Measurements from ENCODE around the gene AFM. TPM values are rescaled to one million over a fixed set of nuclear protein-coding genes. Genes with fewer than 3 reads are reported as not detected.

Gene AFM, protein sequence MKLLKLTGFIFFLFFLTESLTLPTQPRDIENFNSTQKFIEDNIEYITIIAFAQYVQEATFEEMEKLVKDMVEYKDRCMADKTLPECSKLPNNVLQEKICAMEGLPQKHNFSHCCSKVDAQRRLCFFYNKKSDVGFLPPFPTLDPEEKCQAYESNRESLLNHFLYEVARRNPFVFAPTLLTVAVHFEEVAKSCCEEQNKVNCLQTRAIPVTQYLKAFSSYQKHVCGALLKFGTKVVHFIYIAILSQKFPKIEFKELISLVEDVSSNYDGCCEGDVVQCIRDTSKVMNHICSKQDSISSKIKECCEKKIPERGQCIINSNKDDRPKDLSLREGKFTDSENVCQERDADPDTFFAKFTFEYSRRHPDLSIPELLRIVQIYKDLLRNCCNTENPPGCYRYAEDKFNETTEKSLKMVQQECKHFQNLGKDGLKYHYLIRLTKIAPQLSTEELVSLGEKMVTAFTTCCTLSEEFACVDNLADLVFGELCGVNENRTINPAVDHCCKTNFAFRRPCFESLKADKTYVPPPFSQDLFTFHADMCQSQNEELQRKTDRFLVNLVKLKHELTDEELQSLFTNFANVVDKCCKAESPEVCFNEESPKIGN
- total RNA-seq (not detected), polyA plus RNA-seq (not detected), total RNA-seq (0 reads per million in 6 experiments)

DNA sequence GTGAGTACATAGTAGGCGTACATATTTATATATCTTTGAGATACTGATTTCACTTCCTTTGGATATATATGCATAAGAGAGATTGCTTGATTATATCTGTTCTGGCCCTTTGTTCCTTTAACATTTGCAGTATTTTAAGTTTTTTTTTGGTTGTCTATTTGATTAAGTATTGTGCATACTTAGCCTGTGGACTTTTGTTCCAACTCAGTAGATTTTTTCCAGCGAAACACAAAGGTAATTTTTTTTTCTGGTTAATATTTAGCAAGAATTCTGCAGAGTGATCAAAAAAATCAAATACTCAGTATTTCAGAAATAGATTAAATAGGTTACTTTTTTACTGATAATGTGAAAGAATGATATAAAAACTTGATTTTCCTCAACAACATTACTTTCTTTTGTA lies at the start of gene AFM:
Gene AFM (plus strand): TSS at position 388 of the 400 bp plus-strand sequence. CDS start 31 bp downstream, outside the sequence.
- Mint-ChIP-seq H3K36me3 (no peaks in the 10 kb centered on the region), H3K4me1 (no peaks in the 10 kb centered on the region), H3K4me3 (no peak within 1 kb of the TSS), H3K27me3 (peaks cover 3 to 23% (median 9%) of the 10 kb centered on the region in 5 donors), H3K9me3 (peaks cover 0 to 2% (median 0%) of the 10 kb centered on the region in 9 donors), H3K27ac (no peak within 1 kb of the TSS)
- no peak for ATAC-seq
- POLR2A ChIA-PET: no interaction called here
- DNase-seq: no peak

DNA sequence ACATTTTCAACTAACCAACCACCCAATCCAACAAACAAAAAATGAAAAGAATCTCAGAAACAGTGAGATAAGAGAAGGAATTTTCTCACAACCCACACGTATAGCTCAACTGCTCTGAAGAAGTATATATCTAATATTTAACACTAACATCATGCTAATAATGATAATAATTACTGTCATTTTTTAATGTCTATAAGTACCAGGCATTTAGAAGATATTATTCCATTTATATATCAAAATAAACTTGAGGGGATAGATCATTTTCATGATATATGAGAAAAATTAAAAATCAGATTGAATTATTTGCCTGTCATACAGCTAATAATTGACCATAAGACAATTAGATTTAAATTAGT lies 49.8 kb upstream of the AFM start:
- H3K27ac Mint-ChIP-seq: no peak overlapping the region
- no peaks in the 10 kb centered on the region for H3K9me3 Mint-ChIP-seq
- peaks cover 0 to 11% (median 3%) of the 10 kb centered on the region in 5 donors for H3K27me3 Mint-ChIP-seq
- H3K4me1 Mint-ChIP-seq: no peaks in the 10 kb centered on the region
- no peaks in the 10 kb centered on the region for H3K36me3 Mint-ChIP-seq
- ATAC-seq: no peak
- POLR2A ChIA-PET: no interaction called here
- no peak for DNase-seq
- H3K4me3 Mint-ChIP-seq: no peak overlapping the region

DNA sequence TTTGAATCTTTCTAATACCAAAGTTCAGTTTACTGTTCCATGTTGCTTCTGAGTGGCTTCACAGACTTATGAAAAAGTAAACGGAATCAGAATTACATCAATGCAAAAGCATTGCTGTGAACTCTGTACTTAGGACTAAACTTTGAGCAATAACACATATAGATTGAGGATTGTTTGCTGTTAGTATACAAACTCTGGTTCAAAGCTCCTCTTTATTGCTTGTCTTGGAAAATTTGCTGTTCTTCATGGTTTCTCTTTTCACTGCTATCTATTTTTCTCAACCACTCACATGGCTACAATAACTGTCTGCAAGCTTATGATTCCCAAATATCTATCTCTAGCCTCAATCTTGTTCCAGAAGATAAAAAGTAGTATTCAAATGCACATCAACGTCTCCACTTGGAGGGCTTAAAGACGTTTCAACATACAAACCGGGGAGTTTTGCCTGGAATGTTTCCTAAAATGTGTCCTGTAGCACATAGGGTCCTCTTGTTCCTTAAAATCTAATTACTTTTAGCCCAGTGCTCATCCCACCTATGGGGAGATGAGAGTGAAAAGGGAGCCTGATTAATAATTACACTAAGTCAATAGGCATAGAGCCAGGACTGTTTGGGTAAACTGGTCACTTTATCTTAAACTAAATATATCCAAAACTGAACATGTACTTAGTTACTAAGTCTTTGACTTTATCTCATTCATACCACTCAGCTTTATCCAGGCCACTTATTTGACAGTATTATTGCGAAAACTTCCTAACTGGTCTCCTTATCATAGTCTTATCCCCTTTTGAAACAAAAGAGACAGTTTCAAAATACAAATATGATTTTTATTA lies 49.2 kb upstream of the AFM start:
- Mint-ChIP-seq H3K27me3 (peaks cover 0 to 9% (median 3%) of the 10 kb centered on the region in 5 donors), H3K9me3 (no peaks in the 10 kb centered on the region), H3K4me1 (no peaks in the 10 kb centered on the region), H3K4me3 (no peak overlapping the region), H3K36me3 (no peaks in the 10 kb centered on the region), H3K27ac (no peak overlapping the region)
- POLR2A ChIA-PET: no interaction called here
- ATAC-seq (no peak), DNase-seq (no peak)

DNA sequence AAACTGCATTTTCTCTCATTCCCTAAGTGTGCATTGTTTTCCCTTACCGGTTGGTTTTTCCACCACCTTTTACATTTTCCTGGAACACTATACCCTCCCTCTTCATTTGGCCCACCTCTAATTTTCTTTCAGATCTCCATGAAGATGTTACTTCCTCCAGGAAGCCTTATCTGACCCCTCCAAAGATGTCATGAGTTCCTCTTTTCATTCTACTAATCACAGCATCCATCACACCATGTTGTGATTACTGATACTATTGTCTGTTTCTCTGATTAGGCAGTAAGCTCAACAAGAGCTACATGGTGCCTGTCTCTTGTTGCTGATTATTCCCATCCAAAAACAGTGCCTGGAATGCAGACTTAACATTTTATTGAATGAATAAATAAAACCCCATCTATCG lies 48.4 kb upstream of the AFM start:
- Mint-ChIP-seq H3K4me1 (no peaks in the 10 kb centered on the region), H3K9me3 (no peaks in the 10 kb centered on the region), H3K27ac (no peak overlapping the region), H3K36me3 (no peaks in the 10 kb centered on the region), H3K4me3 (no peak overlapping the region), H3K27me3 (peaks cover 0 to 12% (median 3%) of the 10 kb centered on the region in 5 donors)
- DNase-seq (no peak), ATAC-seq (no peak)
- POLR2A ChIA-PET: no interaction called here

DNA sequence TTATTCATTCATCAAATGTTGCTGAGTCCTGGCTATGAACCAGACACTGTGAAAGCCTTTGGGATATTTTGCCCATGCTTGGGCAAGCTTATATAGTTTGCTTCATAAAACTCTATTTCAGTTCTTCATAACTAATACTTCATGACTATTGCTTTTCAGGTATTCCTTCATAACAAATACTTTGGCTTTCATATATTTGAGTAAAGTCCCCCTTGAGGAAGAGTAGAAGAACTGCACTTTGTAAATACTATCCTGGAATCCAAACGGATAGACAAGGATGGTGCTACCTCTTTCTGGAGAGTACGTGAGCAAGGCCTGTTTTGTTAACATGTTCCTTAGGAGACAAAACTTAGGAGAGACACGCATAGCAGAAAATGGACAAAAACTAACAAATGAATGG lies 47.2 kb upstream of the AFM start:
- no peaks in the 10 kb centered on the region for H3K9me3 Mint-ChIP-seq
- H3K27ac Mint-ChIP-seq: no peak overlapping the region
- H3K4me1 Mint-ChIP-seq: no peaks in the 10 kb centered on the region
- POLR2A ChIA-PET: no interaction called here
- H3K27me3 Mint-ChIP-seq: peaks cover 0 to 14% (median 3%) of the 10 kb centered on the region in 5 donors
- no peak for DNase-seq
- H3K36me3 Mint-ChIP-seq: no peaks in the 10 kb centered on the region
- no peak overlapping the region for H3K4me3 Mint-ChIP-seq
- ATAC-seq: no peak

DNA sequence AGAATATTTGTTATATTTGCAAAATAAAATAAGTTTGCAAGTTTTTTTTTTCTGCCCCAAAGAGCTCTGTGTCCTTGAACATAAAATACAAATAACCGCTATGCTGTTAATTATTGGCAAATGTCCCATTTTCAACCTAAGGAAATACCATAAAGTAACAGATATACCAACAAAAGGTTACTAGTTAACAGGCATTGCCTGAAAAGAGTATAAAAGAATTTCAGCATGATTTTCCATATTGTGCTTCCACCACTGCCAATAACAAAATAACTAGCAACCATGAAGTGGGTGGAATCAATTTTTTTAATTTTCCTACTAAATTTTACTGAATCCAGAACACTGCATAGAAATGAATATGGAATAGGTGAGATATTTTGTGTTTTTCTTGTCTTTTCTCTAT lies 45.6 kb upstream of the AFM start, which contains the start of gene AFP:
Gene AFP (plus strand): TSS at position 238 of the 400 bp plus-strand sequence. CDS start 42 bp downstream, at position 280.
- POLR2A ChIA-PET: no interaction called here
- ATAC-seq (no peak), DNase-seq (no peak)
- peaks cover 1 to 9% (median 3%) of the 10 kb centered on the region in 5 donors for H3K27me3 Mint-ChIP-seq
- no peak within 1 kb of the TSS for H3K4me3 Mint-ChIP-seq
- no peaks in the 10 kb centered on the region for H3K36me3 Mint-ChIP-seq
- H3K9me3 Mint-ChIP-seq: no peaks in the 10 kb centered on the region
- H3K27ac Mint-ChIP-seq: no peak within 1 kb of the TSS
- H3K4me1 Mint-ChIP-seq: no peaks in the 10 kb centered on the region

DNA sequence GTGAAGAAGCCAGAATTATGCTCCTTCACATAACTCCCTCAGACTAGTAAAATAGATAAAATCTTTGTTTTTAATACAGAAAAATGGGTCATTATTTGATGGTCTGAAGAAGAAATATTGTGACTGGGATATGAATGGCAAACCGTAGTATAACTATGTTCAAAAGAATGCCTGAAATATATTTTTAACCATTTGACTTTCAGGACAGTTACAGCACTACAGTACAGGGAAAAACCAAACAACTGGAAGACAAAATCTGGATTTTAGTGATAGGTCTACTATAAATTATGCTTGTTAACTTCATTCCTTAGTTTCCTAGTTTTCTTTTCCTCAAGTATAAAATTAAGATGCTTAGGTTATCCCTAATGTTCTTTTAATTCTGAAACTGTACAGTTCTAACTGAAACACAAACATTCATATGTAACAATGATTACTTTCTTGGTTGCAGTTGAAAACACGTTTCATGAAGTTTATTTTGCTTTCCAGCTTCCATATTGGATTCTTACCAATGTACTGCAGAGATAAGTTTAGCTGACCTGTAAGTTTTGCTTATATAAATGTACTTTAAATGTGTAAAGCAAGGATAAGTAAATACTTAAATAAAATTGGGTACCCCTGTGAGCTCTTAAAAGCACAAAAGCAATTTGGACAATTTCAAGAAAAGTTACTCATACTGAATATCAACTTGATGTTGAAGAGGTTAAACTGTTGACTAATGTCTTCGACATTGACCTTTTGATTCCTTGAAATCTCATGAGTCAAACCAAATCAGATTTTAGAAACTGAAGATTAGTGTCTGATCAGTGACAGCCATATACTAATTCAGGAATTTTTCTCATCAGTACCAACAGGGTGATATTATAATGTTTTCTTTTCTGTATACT lies 44.6 kb upstream of the AFM start:
- no peak for DNase-seq
- Mint-ChIP-seq H3K36me3 (no peaks in the 10 kb centered on the region), H3K4me3 (no peak overlapping the region), H3K9me3 (no peaks in the 10 kb centered on the region), H3K27ac (no peak overlapping the region), H3K4me1 (no peaks in the 10 kb centered on the region), H3K27me3 (peaks cover 6 to 11% (median 9%) of the 10 kb centered on the region in 5 donors)
- no peak for ATAC-seq
- POLR2A ChIA-PET: no interaction called here

DNA sequence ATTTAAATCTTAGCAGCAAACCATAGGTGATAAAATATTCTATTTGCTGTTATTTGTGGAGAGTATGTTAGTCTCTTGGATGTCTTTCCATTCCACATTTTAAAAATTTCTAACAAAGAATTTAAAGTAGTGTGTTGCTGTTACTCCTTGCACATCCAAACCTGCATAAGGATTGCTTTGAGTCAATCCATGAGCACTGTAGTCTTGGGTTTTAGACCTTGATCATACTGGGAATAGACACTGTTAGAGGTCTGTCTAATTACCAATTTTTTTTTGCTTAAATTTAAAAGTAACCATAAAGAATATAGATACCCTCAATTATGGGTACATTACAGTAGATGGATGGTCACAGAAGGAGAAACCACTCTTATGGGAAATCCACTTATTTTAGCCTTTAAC lies 44.0 kb upstream of the AFM start:
- POLR2A ChIA-PET: no interaction called here
- H3K27ac Mint-ChIP-seq: no peak overlapping the region

DNA sequence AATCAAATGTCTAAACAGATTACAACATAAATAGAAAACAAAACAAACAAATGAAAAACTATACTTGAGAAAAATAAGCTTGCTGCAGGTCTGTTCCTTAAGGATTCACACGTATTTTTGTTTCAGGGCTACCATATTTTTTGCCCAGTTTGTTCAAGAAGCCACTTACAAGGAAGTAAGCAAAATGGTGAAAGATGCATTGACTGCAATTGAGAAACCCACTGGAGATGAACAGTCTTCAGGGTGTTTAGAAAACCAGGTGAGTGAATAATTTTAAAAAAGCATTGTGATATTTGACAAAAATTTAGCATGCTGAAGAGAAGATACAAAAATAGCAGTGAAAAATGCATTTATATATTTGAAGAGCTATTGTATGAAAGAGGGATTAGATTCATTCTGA lies 43.5 kb upstream of the AFM start:
- Mint-ChIP-seq H3K27me3 (peaks cover 3 to 12% (median 7%) of the 10 kb centered on the region in 5 donors), H3K4me3 (no peak overlapping the region), H3K9me3 (no peaks in the 10 kb centered on the region), H3K36me3 (no peaks in the 10 kb centered on the region), H3K4me1 (no peaks in the 10 kb centered on the region), H3K27ac (no peak overlapping the region)
- ATAC-seq (no peak), DNase-seq (no peak)
- POLR2A ChIA-PET: no interaction called here

More for the DNA sequence above, 44.0 kb upstream of the AFM start:
- Mint-ChIP-seq H3K4me3 (no peak overlapping the region), H3K9me3 (no peaks in the 10 kb centered on the region), H3K36me3 (no peaks in the 10 kb centered on the region), H3K27me3 (peaks cover 3 to 12% (median 9%) of the 10 kb centered on the region in 5 donors), H3K4me1 (no peaks in the 10 kb centered on the region)
- DNase-seq (no peak), ATAC-seq (no peak)

DNA sequence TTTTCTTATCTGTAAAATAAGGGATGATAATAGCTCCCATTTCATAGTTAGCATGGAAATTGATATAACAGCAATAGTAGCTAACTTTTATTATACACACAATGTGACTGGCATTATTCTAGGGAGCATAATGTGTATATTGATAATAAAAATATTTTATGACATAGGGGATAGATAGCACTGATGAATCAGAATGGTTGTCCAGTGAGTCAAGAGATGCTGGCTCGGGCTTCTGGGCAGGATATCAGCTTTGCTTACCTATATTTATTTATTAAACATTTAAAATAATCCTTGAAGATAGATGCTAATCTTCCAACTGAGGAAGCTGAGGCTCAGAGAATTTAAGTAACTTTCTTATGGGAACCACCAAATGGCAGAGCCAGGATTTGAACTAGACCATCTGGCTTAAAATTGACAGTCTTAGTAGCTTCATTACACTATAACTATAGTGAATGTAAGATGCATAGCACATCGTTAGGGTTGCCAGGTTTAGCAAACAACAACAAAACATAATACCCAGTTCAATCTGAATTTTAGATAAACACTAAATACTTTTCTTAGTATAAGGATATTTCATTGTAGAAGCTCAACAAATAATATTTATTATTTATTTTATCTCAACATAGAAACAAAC lies 42.8 kb upstream of the AFM start:
- Mint-ChIP-seq H3K27me3 (peaks cover 3 to 12% (median 6%) of the 10 kb centered on the region in 5 donors), H3K36me3 (no peaks in the 10 kb centered on the region), H3K27ac (no peak overlapping the region), H3K9me3 (no peaks in the 10 kb centered on the region), H3K4me1 (no peaks in the 10 kb centered on the region), H3K4me3 (no peak overlapping the region)
- ATAC-seq (no peak), DNase-seq (no peak)
- POLR2A ChIA-PET: no interaction called here

DNA sequence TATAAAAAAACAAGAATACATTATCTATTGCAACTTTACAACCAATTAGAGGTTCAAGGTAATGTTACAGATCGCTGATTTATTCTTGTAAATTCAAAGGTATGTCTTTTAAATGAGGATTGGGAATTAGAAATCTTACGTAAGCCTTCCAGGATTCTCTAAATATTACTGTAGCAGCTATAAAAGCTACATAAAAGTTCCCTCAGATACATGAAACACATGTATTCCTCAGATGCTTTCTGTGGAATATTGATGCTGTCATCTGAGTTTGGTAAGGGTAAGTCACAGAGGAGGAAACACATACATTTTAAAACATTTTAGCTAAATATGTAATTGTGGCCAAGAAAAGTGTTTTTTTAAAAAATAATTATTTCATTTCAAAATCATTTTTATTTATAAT lies 42.1 kb upstream of the AFM start:
- Mint-ChIP-seq H3K36me3 (no peaks in the 10 kb centered on the region), H3K27ac (no peak overlapping the region), H3K4me1 (no peaks in the 10 kb centered on the region), H3K9me3 (no peaks in the 10 kb centered on the region), H3K4me3 (no peak overlapping the region), H3K27me3 (peaks cover 3 to 12% (median 6%) of the 10 kb centered on the region in 5 donors)
- POLR2A ChIA-PET: no interaction called here
- ATAC-seq (no peak), DNase-seq (no peak)

DNA sequence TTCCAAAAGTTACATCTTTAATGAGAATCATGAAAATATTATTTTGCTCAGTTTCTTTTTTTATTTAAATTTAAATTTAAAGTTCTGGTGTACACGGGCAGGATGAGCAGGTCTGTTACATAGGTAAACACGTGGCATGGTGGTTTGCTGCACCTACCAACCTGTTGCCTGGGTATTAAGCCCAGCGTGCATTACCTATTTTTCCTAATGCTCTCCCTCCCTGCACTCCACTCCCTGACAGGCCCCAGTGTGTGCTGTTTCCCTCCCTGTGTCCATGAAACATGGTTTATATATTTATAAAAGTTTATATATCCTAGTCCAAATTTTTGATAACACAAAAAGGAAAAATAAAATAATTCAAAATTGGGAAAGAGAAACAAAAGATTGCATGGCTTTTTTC lies 41.6 kb upstream of the AFM start:
- H3K27ac Mint-ChIP-seq: no peak overlapping the region
- POLR2A ChIA-PET: no interaction called here

More for the DNA sequence above, 41.6 kb upstream of the AFM start:
- ATAC-seq (no peak), DNase-seq (no peak)
- peaks cover 3 to 12% (median 7%) of the 10 kb centered on the region in 5 donors for H3K27me3 Mint-ChIP-seq
- no peaks in the 10 kb centered on the region for H3K9me3 Mint-ChIP-seq
- H3K4me1 Mint-ChIP-seq: no peaks in the 10 kb centered on the region
- H3K4me3 Mint-ChIP-seq: no peak overlapping the region
- H3K36me3 Mint-ChIP-seq: no peaks in the 10 kb centered on the region

Measured in naive thymus-derived CD8-positive, alpha-beta T cell (primary cell).